Neural progenitor cell (in vitro differentiated cells): ENCODE measurements around the gene TRAPPC3.

Source experiments
- CTCF ChIP-seq: fragments of 200-600 bp; sonication (generic); IDR thresholded peaks from 2 replicates; pipeline ENCODE4 v1.5.1; 2017; ENCODE audit warnings: antibody characterized with exemption, mild to moderate bottlenecking
- EZH2 ChIP-seq: fragments of 200-600 bp; sonication (generic); IDR thresholded peaks from 2 replicates; pipeline ENCODE4 v1.6.1; 2017; ENCODE audit warnings: antibody characterized with exemption, mild to moderate bottlenecking, moderate library complexity

DNA sequence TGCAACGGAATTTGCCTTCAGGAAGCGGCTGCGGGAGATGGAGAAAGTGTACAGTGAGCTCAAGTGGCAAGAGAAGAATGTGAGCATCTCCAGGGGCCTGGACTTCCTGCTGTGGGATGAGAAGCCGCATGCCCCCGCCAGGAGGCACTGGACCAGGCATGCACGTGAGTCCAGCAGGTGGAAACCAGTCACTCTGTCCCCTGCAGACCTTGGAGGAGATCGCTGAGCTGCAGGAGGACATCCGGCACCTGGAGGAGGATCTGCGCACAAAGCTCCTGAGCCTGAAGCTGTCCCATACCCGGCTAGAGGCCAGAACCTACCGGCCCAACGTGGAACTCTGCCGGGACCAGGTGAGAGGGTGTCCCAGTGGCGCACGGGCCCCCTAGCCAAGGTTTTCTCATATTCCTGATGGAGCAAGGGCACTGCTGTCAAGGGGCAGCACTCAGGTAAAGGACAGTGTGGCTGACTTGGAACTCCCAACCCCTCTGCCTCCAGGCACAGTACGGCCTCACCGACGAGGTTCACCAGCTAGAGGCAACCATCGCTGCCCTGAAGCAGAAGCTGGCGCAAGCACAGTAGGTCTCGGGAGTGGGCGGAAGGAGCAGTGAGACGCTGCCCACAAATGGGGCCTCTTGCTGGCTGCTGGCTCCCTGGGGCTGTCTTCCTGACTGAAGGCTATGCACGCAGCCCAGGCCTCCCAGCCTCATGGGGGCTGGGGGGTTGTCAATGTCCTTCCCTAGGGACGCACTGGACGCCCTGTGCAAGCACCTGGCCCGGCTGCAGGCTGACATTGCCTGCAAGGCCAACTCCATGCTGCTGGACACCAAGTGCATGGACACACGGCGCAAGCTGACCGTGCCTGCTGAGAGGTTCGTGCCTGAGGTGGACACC lies 61.8 kb downstream of the TRAPPC3 start:
- no peak for TF ChIP-seq CTCF
- TF ChIP-seq EZH2, result no peak
